HG03354 (cell line): ENCODE data around the gene METRNL.

Experiments used
- ATAC-seq: cut with Tn5 transposase; IDR thresholded peaks from one replicate; pipeline ENCODE4 v1.9.1; 2021; ENCODE audit warnings: mild to moderate bottlenecking; ENCODE audit not compliant: unreplicated experiment, poor library complexity, severe bottlenecking

METRNL gene

DNA sequence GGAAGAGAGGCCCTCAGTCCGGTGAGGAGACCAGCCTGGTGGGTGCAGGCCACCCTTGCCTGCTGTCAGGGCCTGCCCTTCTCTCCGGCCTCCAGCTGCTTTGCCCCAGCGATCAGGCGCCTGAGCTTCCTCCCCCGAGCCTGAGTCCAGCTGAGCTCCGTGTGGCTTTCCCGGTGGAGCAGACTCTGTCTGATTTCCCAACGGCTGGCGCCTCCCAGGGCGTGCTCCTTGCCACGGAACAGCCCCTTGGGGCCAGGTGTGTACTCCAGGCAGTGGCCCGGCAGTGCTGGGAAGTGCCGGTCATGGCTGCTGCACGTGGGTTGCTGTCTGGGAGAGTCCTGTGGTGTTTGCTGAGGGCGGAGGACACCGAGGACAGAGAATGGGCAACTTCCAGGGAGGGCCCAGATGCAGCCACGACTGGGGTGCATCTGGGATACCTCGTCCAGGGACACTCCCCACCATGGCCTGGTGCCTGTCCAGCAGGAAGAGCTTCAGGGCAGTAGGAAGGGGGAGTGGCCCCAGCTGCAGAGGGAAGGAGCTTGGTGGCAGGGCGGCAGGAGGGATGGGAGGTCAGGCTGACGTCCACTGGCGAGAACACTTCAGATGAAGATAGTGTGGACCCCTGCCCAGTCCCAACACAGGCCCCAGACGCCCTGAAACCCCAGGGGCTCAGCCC, 22.5 kb downstream of the METRNL start:
- ATAC-seq, result no peak

- ATAC-seq, result no peak
Observed at GRCh38 chr17:83103200-83103942, 24.0 kb downstream of the METRNL start.

GRCh38 chr17:83103943-83104311, 24.5 kb downstream of the METRNL start:
- no peak for ATAC-seq

GRCh38 chr17:83104577-83105505, 25.4 kb downstream of the METRNL start:
- no peak for ATAC-seq

DNA sequence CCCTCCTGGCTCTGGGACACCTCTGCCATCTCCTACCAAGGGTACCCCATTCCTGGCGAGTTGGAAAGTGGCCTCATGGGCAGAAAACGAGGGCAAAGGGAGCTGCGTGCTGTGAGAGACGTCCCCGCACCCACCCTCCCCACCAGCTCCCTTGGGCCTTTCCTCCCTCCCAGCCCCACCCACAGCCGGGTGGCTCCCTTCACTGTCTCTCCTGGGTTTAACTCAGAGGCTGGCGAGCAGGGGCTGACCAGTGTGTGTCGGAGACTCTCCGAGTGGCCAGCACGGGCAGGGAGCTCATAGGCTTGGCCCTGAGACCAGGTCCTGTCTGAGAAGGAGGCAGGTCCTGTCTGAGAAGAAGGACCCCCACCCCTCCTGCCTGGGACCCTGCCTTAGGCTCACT, 26.1 kb downstream of the METRNL start:
- ATAC-seq, result no peak

- ATAC-seq, result no peak
Observed at GRCh38 chr17:83106056-83106588, 26.7 kb downstream of the METRNL start.

DNA sequence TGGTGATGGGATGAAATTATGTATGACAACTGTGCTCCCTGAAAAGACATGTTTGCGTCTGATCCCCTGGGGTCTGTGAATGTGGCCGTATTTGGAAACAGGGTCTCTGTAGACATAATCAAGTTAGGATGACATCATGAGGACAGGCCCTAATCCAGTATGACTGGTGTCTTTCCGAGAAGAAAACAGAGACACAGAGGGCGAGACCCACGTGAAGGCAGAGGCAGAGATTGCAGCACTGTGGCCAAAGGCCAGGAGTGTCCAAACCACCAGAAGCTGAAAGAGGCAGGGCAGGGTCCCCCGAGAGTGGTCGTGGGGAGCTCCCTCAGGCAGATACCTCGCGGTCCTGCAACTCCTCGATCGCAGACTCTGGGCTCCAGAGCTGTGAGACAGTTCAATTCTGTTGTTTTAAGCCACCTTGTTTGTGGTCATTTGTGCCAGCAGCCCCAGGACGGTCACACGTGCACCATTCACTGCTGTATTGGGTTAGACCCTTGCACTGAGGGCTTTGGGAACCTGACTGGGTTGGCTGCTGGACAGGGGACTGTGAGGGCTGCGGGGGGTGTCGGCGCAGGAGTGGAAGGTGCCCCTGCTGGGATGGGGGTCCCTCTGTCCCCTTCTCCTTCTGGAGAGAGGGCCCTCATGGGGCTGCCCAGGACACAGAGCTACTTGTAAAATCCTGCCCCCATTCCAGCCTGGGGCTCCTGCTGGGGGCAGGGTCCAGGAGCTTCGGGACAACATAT, 27.7 kb downstream of the METRNL start:
- no peak for ATAC-seq

DNA sequence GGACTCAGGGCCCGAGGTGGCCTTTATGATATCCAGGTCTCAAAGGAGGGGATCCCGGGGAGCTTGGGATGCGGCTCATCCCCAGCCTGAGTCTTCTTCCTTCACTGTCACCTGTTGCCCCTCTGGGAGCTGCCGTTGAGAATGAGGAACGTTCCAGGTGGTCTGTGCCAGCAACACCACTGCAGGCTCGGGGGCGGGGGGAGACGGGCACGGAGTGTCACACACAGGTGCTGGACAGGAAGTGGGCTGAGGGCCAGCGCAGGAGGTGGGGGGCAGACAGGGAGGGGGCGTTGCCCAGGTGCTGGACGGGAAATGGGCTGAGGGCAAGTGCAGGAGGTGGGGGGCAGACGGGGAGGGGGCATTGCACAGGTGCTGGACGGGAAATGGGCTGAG, 28.2 kb downstream of the METRNL start:
- no peak for ATAC-seq

- no peak for ATAC-seq
Observed at GRCh38 chr17:83108709-83109108, 29.3 kb downstream of the METRNL start.

- ATAC-seq, result no peak
Observed at GRCh38 chr17:83109386-83109785, 30.0 kb downstream of the METRNL start.

DNA sequence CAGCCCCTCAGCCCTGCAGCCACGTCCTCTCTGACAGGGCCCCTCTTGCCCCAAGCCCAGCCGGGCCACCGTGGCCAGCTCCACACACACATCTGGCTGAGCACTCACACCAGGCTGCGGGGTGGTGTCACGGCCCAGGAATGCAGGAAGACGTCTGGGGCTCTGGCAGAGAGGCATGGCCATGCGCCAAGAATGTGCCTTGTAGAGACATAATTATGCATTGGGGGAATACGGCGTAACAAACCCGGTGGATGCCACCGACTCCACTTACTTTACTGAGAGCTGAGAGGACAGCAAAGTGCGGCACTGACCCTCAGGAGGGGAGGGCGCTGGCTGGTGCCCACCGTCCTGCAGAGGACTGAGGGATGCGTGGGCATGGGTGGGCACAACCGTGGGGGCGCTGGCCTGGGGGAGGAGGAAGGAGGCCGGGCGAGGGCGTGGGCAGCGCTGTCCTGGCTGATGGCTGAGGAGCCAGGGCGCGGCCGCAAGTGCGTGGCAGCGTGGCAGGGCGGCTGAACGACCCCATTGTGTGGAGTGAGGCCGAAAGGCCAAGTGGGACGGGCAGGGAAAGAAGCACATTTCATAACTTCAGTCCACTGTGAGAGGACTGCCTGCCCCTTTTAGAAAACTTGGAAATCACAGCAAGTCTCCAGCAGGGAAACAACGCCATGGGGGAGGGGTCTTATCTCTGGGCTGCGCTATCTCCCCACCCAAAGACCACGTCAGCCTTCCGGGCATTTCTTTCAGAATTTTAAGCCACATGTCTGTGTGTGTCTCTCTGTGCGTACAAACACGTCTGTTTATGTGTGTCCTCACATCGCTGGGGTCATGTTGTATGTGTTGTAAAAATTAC, 30.6 kb downstream of the METRNL start:
- ATAC-seq, result no peak

GRCh38 chr17:83110735-83111134, 31.3 kb downstream of the METRNL start:
- ATAC-seq, result no peak

GRCh38 chr17:83111516-83112282, 32.3 kb downstream of the METRNL start:
- ATAC-seq, result no peak

GRCh38 chr17:83113381-83113780, 34.0 kb downstream of the METRNL start:
- ATAC-seq, result no peak

- ATAC-seq, result no peak
Observed at GRCh38 chr17:83113792-83114191, 34.4 kb downstream of the METRNL start.

GRCh38 chr17:83114706-83115105, 35.3 kb downstream of the METRNL start:
- ATAC-seq, result no peak

- ATAC-seq, result no peak
Observed at GRCh38 chr17:83115202-83115651, 35.8 kb downstream of the METRNL start.

GRCh38 chr17:83115832-83116231, 36.4 kb downstream of the METRNL start:
- no peak for ATAC-seq
